RWPE1 (cell line): ENCODE data around the gene MACO1.

Experiments used
- CTCF ChIA-PET: fragments of 350-600 bp; sonication (Branson Sonifier 250); formaldehyde crosslinking; extraction: SDS; loops from one replicate; lab custom pipeline; 2021; lab: Yijun Ruan, JAX
- POLR2A ChIA-PET: fragments of 400-600 bp; formaldehyde crosslinking; extraction: SDS; loops from one replicate; lab custom pipeline; 2020; ENCODE audit warnings: antibody characterized with exemption; ENCODE audit not compliant: low non-redundant PET; lab: Yijun Ruan, JAX
- DNase-seq: peaks from one replicate; pipeline ENCODE4 v3.0.0; 2012; ENCODE audit warnings: low spot score
- H3K27ac ChIP-seq: fragments of 450-650 bp; 2 replicates; pipeline ENCODE4 v1.5.1; 2017
- TF ChIP-seq, protein P1 (sequence below): fragments of 450-650 bp; conservative IDR thresholded peaks from 2 replicates; pipeline ENCODE4 v1.5.1; 2017; ENCODE audit warnings: low read depth, mild to moderate bottlenecking

MACO1 gene

GRCh38 chr1:25425098-25426085 is 5.3 kb upstream of the MACO1 start:
- POLR2A ChIA-PET: interaction anchor here (0.6 kb wide), 1 partner anchor 600 kb away, joined by 3 read pairs; no protein-coding TSS in a partner anchor
- TF ChIP-seq, protein P1, sequence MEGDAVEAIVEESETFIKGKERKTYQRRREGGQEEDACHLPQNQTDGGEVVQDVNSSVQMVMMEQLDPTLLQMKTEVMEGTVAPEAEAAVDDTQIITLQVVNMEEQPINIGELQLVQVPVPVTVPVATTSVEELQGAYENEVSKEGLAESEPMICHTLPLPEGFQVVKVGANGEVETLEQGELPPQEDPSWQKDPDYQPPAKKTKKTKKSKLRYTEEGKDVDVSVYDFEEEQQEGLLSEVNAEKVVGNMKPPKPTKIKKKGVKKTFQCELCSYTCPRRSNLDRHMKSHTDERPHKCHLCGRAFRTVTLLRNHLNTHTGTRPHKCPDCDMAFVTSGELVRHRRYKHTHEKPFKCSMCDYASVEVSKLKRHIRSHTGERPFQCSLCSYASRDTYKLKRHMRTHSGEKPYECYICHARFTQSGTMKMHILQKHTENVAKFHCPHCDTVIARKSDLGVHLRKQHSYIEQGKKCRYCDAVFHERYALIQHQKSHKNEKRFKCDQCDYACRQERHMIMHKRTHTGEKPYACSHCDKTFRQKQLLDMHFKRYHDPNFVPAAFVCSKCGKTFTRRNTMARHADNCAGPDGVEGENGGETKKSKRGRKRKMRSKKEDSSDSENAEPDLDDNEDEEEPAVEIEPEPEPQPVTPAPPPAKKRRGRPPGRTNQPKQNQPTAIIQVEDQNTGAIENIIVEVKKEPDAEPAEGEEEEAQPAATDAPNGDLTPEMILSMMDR: no peak
- peak; percentile 48 for DNase-seq
- CTCF ChIA-PET: no interaction called here
- H3K27ac ChIP-seq: peak overlapping the region; percentile 50

DNA sequence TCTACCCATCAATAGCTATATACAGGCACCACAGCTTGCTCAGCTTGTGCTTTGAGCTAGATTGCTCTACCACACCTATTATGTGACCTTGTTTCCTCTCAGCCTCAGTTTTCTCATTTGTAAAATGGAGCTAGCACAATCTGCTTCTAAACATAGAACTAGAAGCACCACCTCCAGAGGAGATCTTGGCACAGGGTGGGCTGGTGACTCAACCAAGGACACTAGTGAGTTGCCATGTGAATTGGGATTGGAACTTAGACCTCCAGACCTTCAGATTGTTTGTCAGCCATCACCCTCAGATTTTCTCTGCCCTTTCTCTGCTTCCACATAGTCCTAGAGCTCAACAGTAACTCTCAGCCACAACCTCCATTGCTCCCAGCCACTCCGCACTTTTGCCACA is 3.0 kb upstream of the MACO1 start:
- H3K27ac ChIP-seq: no peak overlapping the region
- TF ChIP-seq, protein P1: no peak
- POLR2A ChIA-PET: no interaction called here
- DNase-seq: no peak
- CTCF ChIA-PET: interaction anchor here (0.6 to 1.0 kb wide), 2 partner anchors 93 to 715 kb away, joined by 4 read pairs; no protein-coding TSS in a partner anchor

DNA sequence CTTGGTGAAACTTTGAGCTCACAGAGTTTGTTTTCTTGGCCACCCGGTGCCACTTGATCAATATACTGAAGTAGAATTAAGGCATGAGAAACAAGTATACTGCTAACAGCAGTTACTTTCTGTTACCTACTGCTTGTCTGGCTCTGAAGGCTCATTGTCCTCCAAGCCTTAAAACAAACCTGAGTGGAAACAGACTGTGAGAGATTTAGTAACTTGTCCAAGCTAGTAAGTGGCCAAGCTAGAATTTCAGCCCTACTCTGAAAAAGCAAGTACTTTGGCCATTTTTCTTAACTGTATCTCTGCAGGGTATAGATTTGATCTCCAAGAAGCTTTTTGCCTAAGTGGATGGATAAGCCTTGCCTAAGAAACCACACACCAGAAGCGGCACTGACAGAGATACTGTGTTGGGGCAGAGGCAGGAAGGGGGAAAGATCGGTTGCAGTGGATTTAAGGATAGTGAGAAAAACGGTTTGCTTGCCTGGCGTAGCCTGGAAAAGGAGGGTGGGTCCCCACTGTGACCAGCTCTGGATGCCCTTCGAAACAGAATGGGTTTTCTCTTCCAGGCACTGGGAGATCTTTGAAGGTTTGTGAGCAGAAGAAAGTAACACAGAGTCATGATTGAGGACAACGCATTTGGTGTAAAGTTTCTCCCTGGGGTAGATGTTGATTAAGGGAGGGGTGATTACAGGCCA is 2.1 kb upstream of the MACO1 start:
- H3K27ac ChIP-seq: no peak overlapping the region
- ChIA-PET POLR2A (interaction anchor here (0.6 kb wide), 1 partner anchor 35 kb away, joined by 7 read pairs; no protein-coding TSS in a partner anchor), CTCF (interaction anchor here (0.6 kb wide), 1 partner anchor 1910 kb away, joined by 4 read pairs; no protein-coding TSS in a partner anchor)
- TF ChIP-seq, protein P1: no peak
- DNase-seq: no peak

GRCh38 chr1:25430967-25431881 is 527 bp downstream of the MACO1 start:
- no peak for DNase-seq
- TF ChIP-seq, protein P1: no peak
- ChIA-PET POLR2A (interaction anchor here (0.5 to 0.6 kb wide), 2 partner anchors 13 to 1688 kb away, joined by 3 to 9 read pairs; partner anchors contain the start of gene ELOA), CTCF (interaction anchor here (0.7 to 1.6 kb wide), 6 partner anchors 10 to 752 kb away, joined by 3 to 5 read pairs (median 4); no protein-coding TSS in a partner anchor)
- H3K27ac ChIP-seq: peak overlapping the region; percentile 77

DNA sequence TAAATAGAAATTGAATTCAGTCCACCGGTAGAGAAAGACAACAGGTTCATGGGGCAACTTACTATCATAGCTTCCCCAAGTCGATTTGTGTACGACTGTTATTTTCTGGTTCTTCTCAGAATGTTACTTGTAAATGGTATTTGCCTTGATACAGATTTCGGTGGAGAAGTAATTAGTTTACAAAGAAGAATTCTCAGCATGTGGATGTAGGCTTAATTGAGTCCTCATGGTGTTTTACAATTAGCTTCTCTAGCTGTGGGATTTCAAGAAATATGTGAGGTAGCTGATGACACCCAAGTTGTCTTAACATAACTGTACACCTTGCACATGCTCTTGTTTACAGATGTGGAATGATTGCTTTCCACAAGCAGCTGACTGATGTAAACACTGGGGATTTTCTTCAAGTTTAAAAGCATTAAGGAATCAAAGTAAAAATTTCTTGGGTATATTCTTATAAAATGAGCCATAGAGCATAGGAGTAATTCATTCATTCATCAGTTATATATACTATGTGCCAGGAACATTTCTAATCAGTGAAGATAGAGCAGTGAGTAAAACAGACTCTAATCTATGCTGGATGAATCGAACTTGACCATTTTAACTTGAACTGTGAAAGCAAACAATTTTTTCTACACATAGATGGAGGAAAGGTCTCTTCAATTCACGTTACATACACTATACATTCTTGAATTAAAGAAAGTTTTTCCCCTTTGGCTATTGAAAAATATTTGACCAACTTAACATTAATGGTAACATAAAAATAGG is 1.4 kb downstream of the MACO1 start:
- ChIA-PET CTCF (interaction anchor here (0.6 to 1.6 kb wide), 7 partner anchors 9 to 751 kb away, joined by 3 to 5 read pairs (median 4); no protein-coding TSS in a partner anchor), POLR2A (interaction anchor here (0.6 kb wide), 1 partner anchor 1689 kb away, joined by 3 read pairs; the partner anchor contains the start of gene ELOA)
- H3K27ac ChIP-seq: no peak overlapping the region
- TF ChIP-seq, protein P1: no peak
- DNase-seq: no peak
